ENCODE measurements around the gene ERAL1. TPM values are rescaled to one million over a fixed set of nuclear protein-coding genes. Genes with fewer than 3 reads are reported as not detected.

The ERAL1 gene
- total RNA-seq, 1 donor = 30.4 TPM

GRCh38 chr17:28896491-28896883 lies 41.7 kb downstream of the ERAL1 start:
- DNase-seq (ENCODE audit: insufficient read length, low spot score, missing footprints) = peak; percentile 79
- H3K36me3 ChIP-seq (ENCODE audit: insufficient read depth, low read length) = no peaks in the 10 kb centered on the region
- no peak overlapping the region for H2AFZ ChIP-seq (ENCODE audit: low read length)
- H3K4me3 ChIP-seq (ENCODE audit: insufficient read depth, low read length) = peak overlapping the region; percentile 90
- peak overlapping the region; percentile 94 for H3K4me2 ChIP-seq (ENCODE audit: insufficient read depth, low read length)
- peaks cover 40% of the 10 kb centered on the region for H3K79me2 ChIP-seq (ENCODE audit: insufficient read depth, low read length)
- no peak for TF ChIP-seq CTCF (IDR thresholded peaks at IDR 0.05; ENCODE audit: extremely low read depth, low read depth, low read length)
- H3K27ac ChIP-seq (ENCODE audit: low read depth, low read length) = no peak overlapping the region
- no peaks in the 10 kb centered on the region for H3K9me3 ChIP-seq (ENCODE audit: low read depth, low read length)
- no peaks in the 10 kb centered on the region for H3K27me3 ChIP-seq (ENCODE audit: insufficient read depth, low read length)
- H3K4me1 ChIP-seq (ENCODE audit: insufficient read depth, low read length) = peaks cover 23% of the 10 kb centered on the region
- peaks cover 4% of the 10 kb centered on the region for H4K20me1 ChIP-seq (ENCODE audit: insufficient read depth, low read length)

GRCh38 chr17:28896884-28897768 lies 42.3 kb downstream of the ERAL1 start, which contains the start of gene FLOT2:
TSS of gene FLOT2 (minus strand) at chr17:28897733. CDS start at chr17:28897574, 159 bp downstream.
- H2AFZ ChIP-seq (ENCODE audit: low read length) = peak within 1 kb of the TSS; percentile 96
- H3K27ac ChIP-seq (ENCODE audit: low read depth, low read length) = peak within 1 kb of the TSS; percentile 51
- no peaks in the 10 kb centered on the region for H3K36me3 ChIP-seq (ENCODE audit: insufficient read depth, low read length)
- DNase-seq (ENCODE audit: insufficient read length, low spot score, missing footprints) = peak; percentile 89
- H3K4me2 ChIP-seq (ENCODE audit: insufficient read depth, low read length) = peak within 1 kb of the TSS; percentile 94
- peaks cover 40% of the 10 kb centered on the region for H3K79me2 ChIP-seq (ENCODE audit: insufficient read depth, low read length)
- H3K4me1 ChIP-seq (ENCODE audit: insufficient read depth, low read length) = peaks cover 28% of the 10 kb centered on the region
- H4K20me1 ChIP-seq (ENCODE audit: insufficient read depth, low read length) = no peaks in the 10 kb centered on the region
- no peaks in the 10 kb centered on the region for H3K9me3 ChIP-seq (ENCODE audit: low read depth, low read length)
- H3K4me3 ChIP-seq (ENCODE audit: insufficient read depth, low read length) = peak within 1 kb of the TSS; percentile 90
- no peaks in the 10 kb centered on the region for H3K27me3 ChIP-seq (ENCODE audit: insufficient read depth, low read length)
- TF ChIP-seq CTCF (IDR thresholded peaks at IDR 0.05; ENCODE audit: extremely low read depth, low read depth, low read length) = no peak

GRCh38 chr17:28897769-28898526 lies 43.1 kb downstream of the ERAL1 start:
- Histone ChIP-seq H4K20me1 (ENCODE audit: insufficient read depth, low read length) (no peaks in the 10 kb centered on the region), H3K36me3 (ENCODE audit: insufficient read depth, low read length) (no peaks in the 10 kb centered on the region), H3K79me2 (ENCODE audit: insufficient read depth, low read length) (peaks cover 36% of the 10 kb centered on the region), H3K9me3 (ENCODE audit: low read depth, low read length) (no peaks in the 10 kb centered on the region), H3K4me3 (ENCODE audit: insufficient read depth, low read length) (peak overlapping the region; percentile 90), H3K4me1 (ENCODE audit: insufficient read depth, low read length) (peaks cover 27% of the 10 kb centered on the region), H3K27me3 (ENCODE audit: insufficient read depth, low read length) (no peaks in the 10 kb centered on the region), H3K27ac (ENCODE audit: low read depth, low read length) (peak overlapping the region; percentile 32), H2AFZ (ENCODE audit: low read length) (peak overlapping the region; percentile 96), H3K4me2 (ENCODE audit: insufficient read depth, low read length) (peak overlapping the region; percentile 94)
- TF ChIP-seq CTCF (IDR thresholded peaks at IDR 0.05; ENCODE audit: extremely low read depth, low read depth, low read length) = no peak
- DNase-seq (ENCODE audit: insufficient read length, low spot score, missing footprints) = peak; percentile 91

Data from osteoblast (primary cell).